ENCODE measurements around the gene ARL4A. TPM values are rescaled to one million over a fixed set of nuclear protein-coding genes. Genes with fewer than 3 reads are reported as not detected.
A peak's percentile ranks its signal among the peaks of the same experiment; 100 is the strongest.

The ARL4A gene
- total and polyA plus RNA-seq, 9 of the 15 experiments (the other 6 are each of a cell fraction or from before 2014, with no cell fraction given), result 118 to 688 (median 172) TPM

GRCh38 chr7:12727455-12728191 lies 40.2 kb downstream of the ARL4A start (continued):
- TF ChIP-seq TOE1 (IDR thresholded peaks at IDR 0.05; ENCODE audit: borderline replicate concordance) (no peak), TOE1 (CRISPR knock-in tag; IDR thresholded peaks at IDR 0.05; ENCODE audit: borderline replicate concordance, low read depth) (no peak), ZFP36 (IDR thresholded peaks at IDR 0.05; ENCODE audit: low read depth, low read length, partially characterized antibody) (no peak), ETS2 (tag; IDR thresholded peaks at IDR 0.05; ENCODE audit: borderline replicate concordance, poor library complexity, severe bottlenecking) (no peak), ZBED1 (IDR thresholded peaks at IDR 0.05) (no peak), ARHGAP35 (IDR thresholded peaks at IDR 0.05; ENCODE audit: partially characterized antibody) (no peak), MTF1 (CRISPR knock-in tag; IDR thresholded peaks at IDR 0.05; ENCODE audit: borderline replicate concordance) (no peak), KDM5B (IDR thresholded peaks at IDR 0.05; ENCODE audit: insufficient replicate concordance, low read depth, low read length) (no peak), ZNF668 (CRISPR knock-in tag; IDR thresholded peaks at IDR 0.05) (no peak), RBBP5 (IDR thresholded peaks at IDR 0.05; ENCODE audit: borderline replicate concordance, insufficient read depth, low read length, poor library complexity, severe bottlenecking) (peak; percentile 21), PCBP2 (IDR thresholded peaks at IDR 0.05; ENCODE audit: low read depth, low read length, poor library complexity, severe bottlenecking) (no peak), KLF6 (CRISPR knock-in tag; IDR thresholded peaks at IDR 0.05; ENCODE audit: borderline replicate concordance) (no peak), DACH1 (IDR thresholded peaks at IDR 0.05; ENCODE audit: partially characterized antibody) (peak; percentile 53), ZNF511 (CRISPR knock-in tag; IDR thresholded peaks at IDR 0.05) (no peak), RCOR1 (IDR thresholded peaks at IDR 0.05; ENCODE audit: borderline replicate concordance in 1 of 2, low read depth in 2 of 2, low read length in 2 of 2) (no peak), ZNF384 (IDR thresholded peaks at IDR 0.05; ENCODE audit: low read depth, low read length) (no peak), SMARCB1 (IDR thresholded peaks at IDR 0.05; ENCODE audit: insufficient read length, low read depth) (no peak), CCNT2 (IDR thresholded peaks at IDR 0.05; ENCODE audit: borderline replicate concordance, extremely low read depth, insufficient read length, low read depth, low read length) (no peak), FOXK2 (conservative IDR thresholded peaks at IDR 0.05 in 1 of 2, IDR thresholded peaks at IDR 0.05 in 1 of 2; ENCODE audit: low read depth in 2 of 2) (peak in 1 of 2 experiments; percentile 88; a peak in 2 of 4 replicates), TFAM (CRISPR knock-in tag; conservative IDR thresholded peaks at IDR 0.05) (no peak), IRF9 (tag; IDR thresholded peaks at IDR 0.05) (0 out of 2 replicates have a peak, but pooled peaks have one; percentile 16), TFE3 (CRISPR knock-in tag; IDR thresholded peaks at IDR 0.05) (no peak), SIX5 (IDR thresholded peaks at IDR 0.05; ENCODE audit: borderline replicate concordance in 1 of 2, insufficient read depth in 1 of 2, low read depth in 1 of 2, low read length in 2 of 2) (no peak), ZNF785 (CRISPR knock-in tag; IDR thresholded peaks at IDR 0.05) (no peak)
